LNCaP clone FGC (cell line): ENCODE data around the gene NDUFC1.
"Not testable (repeated sequence)": the region's sequence is repeated elsewhere in the genome, so short reads cannot be mapped to it uniquely, and the experiment has no call there.

Experiments
- DNase-seq: peaks from one replicate; pipeline ENCODE4 v3.0.0-alpha.2; 2011; ENCODE audit warnings: low read depth
- H3K4me3 ChIP-seq: 2 replicates; pipeline ENCODE4 v1.5.1; 2011; ENCODE audit warnings: mild to moderate bottlenecking, low read depth, low read length, control low read depth
- CTCF ChIP-seq: IDR thresholded peaks from 2 replicates; pipeline ENCODE4 v1.5.1; 2012; ENCODE audit warnings: mild to moderate bottlenecking; ENCODE audit not compliant: control insufficient read depth, insufficient read depth; ENCODE audit errors: extremely low read depth

The NDUFC1 gene

DNA sequence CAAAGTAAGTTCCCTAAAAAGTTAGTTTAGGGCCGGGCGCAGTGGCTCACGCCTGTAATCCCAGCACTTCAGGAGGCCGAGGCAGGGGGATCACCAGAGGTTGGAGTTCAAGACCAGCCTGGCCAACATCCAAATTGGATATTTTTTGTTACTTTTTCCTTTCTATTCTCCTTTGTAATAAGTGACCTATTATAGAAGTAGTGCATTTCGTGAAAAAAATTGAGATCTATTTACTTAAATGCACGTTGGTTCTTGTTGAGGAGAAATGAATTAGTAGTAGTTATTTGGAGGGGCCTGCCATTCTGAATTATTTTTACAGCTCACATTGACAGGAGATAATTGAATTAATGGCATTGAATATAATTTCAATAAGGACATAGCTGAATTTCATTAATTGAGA is 22.3 kb upstream of the NDUFC1 start:
- H3K4me3 ChIP-seq, result no peak overlapping the region
- no peak for TF ChIP-seq CTCF
- DNase-seq, result no peak

DNA sequence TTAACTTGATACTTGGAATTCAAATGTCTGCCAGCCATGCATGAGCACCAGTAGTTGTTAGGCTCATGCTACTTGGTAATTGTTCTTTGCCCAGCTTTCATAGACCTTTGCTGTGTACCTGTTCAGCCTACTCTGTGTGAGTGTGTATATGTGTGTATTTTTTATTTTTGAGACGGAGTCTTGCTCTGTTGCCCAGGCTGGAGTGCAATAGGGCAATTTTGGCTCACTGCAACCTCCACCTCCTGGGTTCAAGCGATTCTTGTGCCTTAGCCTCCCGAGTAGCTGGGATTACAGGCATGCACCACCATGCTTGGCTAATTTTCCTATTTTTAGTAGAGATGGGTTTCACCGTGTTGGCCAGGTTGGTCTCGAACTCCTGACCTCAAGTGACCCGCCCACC is 20.3 kb upstream of the NDUFC1 start:
- not testable (repeated sequence) for H3K4me3 ChIP-seq, DNase-seq

DNA sequence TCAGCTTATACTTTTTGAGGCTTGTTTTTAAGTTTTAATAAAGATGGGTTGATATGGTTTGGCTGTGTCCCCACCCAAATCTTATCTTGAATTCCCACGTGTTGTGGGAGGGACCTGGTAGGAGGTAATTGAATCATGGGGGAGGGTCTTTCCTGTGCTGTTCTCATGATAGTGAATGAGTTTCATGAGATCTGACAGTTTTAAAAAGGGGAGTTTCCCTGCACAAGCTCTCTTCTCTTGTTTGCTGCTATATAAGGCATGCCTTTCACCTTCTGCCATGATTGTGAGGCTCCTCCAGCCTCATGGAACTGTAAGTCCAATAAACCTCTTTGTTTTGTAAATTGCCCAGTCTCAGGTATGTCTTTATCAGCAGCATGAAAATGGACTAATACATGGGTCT is 19.8 kb upstream of the NDUFC1 start:
- DNase-seq, H3K4me3 ChIP-seq: not testable (repeated sequence)

GRCh38 chr4:139319571-139319970 is 17.3 kb upstream of the NDUFC1 start:
- DNase-seq, result no peak
- H3K4me3 ChIP-seq, result no peak overlapping the region
- no peak for TF ChIP-seq CTCF

GRCh38 chr4:139317635-139318034 is 15.4 kb upstream of the NDUFC1 start:
- TF ChIP-seq CTCF, result no peak
- no peak overlapping the region for H3K4me3 ChIP-seq
- DNase-seq, result no peak

- no peak for TF ChIP-seq CTCF
- DNase-seq, result no peak
- no peak overlapping the region for H3K4me3 ChIP-seq
Measured at GRCh38 chr4:139316733-139317132, 14.5 kb upstream of the NDUFC1 start.

GRCh38 chr4:139315221-139315675 is 13.0 kb upstream of the NDUFC1 start:
- DNase-seq, result no peak
- TF ChIP-seq CTCF, result no peak
- H3K4me3 ChIP-seq, result no peak overlapping the region

- TF ChIP-seq CTCF, result no peak
- no peak for DNase-seq
- no peak overlapping the region for H3K4me3 ChIP-seq
Measured at GRCh38 chr4:139314047-139314800, 11.9 kb upstream of the NDUFC1 start.

DNA sequence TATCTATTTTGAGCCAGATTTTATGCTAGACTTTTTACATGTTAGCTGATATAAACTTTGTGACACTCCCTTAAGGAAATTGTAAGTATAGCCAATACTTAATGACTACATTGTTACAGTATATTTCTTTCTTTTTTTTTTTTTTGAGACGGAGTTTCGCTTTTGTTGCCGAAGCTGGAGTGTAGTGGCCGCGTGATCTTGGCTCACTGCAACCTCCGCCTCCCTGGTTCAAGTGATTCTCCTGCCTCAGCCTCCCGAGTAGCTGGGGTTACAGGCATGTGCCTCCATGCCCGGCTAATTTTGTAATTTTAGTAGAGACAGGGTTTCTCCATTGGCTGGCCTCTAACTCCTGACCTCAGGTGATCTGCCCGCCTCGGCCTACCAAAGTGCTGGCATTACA is 11.1 kb upstream of the NDUFC1 start:
- not testable (repeated sequence) for DNase-seq, H3K4me3 ChIP-seq
